DMS 273 (cell line): ENCODE results near the gene INPP5K.

Experiments used
- DNase-seq: peaks from one replicate; lab custom pipeline; 2025; ENCODE audit not compliant: unreplicated experiment; lab: John Stamatoyannopoulos, UW

The INPP5K gene

GRCh38 chr17:1486802-1487695 is 29.4 kb downstream of the INPP5K start:
- DNase-seq = peak; percentile 46

- DNase-seq = peak; percentile 54
Observed at GRCh38 chr17:1485423-1486376, 30.7 kb downstream of the INPP5K start.

GRCh38 chr17:1484676-1485422 is 31.6 kb downstream of the INPP5K start:
- peak; percentile 62 for DNase-seq

GRCh38 chr17:1484060-1484535 is 32.3 kb downstream of the INPP5K start:
- no peak for DNase-seq

DNA sequence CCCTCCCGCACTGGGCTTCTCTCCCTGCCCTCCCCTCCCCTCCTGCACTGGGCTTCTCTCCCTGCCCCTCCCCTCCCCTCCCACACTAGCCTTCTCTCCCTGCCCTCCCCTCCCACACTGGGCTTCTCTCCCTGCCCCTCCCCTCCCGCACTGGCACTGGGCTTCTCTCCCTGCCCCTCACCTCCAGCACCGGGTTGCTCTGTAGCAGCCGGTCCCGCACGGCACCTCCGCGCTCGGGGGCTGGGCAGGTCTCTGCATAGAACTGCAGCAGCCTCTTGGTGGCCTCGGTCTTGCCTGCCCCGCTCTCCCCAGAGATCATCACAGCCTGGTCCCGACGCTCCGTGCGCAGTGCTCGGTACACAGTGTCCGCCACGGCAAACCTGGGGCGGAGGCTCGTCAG is 33.7 kb downstream of the INPP5K start:
- no peak for DNase-seq

- DNase-seq = no peak
Observed at GRCh38 chr17:1481736-1482135, 34.7 kb downstream of the INPP5K start.

DNA sequence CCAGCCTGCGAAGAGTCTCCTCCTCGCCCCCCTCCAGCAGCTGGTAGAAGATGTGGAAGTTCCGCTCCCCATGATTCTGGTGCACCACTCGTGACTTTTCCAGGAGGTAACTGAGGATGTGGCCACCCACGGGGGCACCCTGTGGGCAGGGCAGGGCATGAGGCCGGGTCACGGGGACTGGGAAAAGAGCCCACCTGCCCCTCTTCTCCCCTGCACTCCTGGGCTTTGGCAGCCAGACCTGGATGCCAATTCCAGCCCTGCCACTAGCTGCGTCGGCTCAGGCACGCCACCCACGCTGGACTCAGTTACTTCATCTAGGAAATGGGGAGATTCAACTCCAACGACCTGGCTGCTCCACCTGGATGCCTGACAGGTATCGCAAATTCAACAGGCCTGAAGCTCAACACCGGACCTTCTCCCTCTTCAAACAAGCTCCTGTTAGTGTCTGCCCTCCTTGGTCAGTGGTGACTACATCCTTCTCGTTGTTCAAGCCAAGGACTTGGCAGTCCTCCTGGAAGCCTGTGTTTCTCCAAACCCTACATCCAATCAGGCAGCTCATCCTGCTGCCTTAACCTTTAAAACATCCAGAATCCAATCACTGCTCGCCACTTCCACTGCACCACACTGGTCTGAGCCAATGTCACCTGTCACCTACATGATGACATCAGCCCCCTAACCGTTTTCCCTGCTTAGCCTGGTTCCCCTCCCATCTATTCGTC is 35.5 kb downstream of the INPP5K start:
- no peak for DNase-seq

DNA sequence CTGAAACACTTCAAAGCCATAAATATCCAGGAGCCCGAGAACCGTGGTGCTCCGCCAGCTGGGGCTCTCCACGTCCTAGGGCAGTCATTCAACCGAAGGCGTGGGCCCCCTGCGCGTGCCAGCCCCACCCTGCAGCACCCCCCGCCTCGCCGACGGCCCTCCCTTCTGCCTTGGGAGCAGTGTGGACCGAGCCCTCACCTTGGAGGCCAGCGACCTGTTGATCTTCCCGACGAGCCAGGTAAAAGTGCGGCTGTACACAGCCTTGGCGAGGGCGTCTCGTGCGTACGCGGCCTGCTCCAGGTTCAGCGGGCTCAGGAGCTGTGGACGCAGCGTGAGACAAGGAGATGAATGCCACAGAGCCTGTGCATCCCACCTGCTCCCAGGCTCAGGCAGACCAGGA is 38.0 kb downstream of the INPP5K start:
- DNase-seq = no peak

DNA sequence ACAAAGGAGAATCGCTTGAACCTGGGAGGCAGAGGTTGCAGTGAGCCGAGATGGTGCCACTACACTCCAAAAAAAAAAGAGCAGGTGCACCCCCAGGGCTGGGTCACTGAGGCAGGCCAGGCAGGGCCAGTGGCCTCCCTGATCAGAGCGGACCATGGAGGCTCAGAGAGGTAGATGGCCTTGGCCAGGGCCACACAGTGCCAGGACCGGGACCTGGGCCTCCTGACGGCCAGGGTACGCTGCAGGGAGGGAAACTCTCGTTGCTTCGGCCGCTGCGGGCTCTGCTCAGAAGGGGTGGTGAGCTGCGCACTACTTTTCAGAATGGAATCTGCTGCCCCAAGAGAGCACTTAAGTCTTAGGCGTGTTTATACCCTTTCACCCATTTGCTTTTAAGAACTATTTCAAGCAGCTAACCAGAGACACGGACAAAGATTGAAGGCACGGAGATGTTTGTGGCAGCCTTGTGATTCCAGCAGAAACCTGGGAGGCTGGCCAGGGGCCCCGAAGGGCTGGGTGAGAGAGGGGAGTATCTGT is 41.0 kb downstream of the INPP5K start:
- DNase-seq = no peak

DNA sequence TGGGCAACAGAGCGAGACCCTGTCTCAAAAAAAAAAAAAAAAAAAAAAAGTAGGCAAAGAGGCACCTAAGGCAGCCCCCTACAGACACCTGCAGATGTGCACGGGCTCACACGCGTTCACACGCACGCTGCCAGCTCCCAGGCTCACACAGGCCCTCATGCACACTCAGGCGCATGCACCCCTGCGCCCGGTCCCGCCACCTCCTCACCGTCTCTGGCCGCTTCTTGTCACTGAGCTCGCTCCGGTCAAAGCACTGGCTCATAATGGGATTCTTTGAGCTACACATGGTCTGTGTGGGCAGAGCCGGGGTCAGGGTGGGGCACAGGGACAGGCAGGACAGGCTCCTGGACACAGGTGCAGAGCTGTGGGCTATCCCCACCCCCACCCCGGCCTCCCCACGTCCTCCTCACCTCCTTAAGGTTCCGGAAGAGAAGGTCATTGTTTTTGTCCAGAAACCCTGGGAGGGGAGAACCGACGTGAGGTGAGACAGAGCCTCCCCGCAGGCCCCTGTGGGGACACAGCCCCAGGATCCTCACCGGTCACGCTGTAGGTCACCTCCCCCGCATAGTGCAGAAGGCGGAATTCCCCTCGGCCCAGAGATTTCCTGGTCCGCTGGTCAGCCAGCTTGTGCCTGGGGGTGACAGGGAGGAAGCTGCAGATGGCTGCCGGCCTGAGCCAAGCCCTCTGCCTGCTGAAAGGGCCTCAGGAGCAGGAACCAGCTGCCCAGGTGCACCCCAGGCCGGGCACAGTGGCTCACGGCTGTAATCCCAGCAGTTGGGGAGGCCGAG is 41.8 kb downstream of the INPP5K start:
- no peak for DNase-seq

- DNase-seq = no peak
Observed at GRCh38 chr17:1473841-1474240, 42.6 kb downstream of the INPP5K start.

DNA sequence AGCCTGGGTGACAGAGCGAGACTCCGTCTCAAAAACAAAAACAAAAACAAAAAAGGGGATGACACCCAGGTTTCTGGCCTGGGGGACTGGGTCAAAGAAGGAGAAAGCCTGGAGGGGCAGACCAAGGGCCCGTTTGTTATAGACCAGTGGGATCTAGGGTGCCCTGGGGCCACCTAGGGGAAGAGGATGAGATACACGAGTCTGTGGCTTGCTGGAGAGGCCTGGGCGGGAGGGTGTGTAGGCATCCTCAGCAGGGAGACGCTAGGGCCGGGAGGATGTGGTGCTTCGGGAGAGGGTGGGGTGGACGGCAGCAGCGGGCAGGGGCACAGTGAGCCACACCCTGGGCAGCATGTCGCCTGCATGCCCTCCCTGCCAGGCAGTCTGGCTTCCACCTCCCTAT is 43.2 kb downstream of the INPP5K start:
- peak; percentile 31 for DNase-seq

DNA sequence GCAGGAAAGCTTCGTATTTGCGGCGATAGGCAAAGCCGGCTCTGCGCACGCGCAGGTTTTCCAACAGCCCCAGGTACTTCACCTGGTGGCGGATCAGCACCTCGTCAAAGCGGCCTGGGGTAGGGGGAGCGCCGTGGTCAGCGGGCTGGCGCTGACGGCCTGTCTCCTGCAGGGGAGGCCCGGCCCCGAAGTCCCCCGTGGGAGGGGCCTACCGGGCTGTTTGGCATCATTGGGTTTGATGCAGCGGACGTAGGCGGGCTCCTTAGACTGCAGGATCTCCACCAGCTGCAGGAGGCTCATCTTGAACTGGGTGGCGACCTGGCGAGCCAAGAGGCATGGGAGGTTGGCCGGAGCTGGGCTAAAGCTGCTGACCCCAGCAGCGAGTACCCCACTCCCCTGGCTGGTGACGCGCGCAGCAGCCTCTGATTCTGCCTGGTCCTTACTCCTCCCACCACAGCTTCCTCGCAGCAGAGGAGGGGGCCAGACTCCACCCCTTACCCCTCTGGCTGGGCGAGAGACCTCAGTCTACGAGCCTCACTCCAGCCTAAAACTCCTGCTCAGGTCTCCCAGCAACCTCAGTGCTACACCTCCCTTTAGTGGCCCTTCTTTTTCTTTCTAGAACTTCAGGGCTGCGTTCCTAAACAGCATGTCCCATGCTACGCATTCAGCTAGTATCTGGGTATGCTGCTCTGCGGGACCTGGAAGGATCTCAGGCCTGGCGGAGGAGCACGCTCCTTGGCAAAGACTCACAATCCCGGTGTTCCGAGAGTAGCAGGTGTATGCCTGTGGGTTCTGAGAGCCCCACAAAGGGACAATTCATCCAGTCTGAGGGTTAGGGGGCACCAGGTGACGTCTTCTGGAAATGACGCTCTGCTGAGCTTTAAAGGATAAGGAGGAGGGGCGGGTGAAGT is 44.2 kb downstream of the INPP5K start:
- no peak for DNase-seq

- DNase-seq = no peak
Observed at GRCh38 chr17:1471490-1471889, 44.9 kb downstream of the INPP5K start.

- DNase-seq = no peak
Observed at GRCh38 chr17:1470755-1471462, 45.5 kb downstream of the INPP5K start.

GRCh38 chr17:1470071-1470754 is 46.2 kb downstream of the INPP5K start:
- DNase-seq = no peak

- peak; percentile 60 for DNase-seq
Observed at GRCh38 chr17:1469231-1469852, 47.1 kb downstream of the INPP5K start.
